Measurements from ENCODE around the gene CIDEB.

CIDEB gene

DNA sequence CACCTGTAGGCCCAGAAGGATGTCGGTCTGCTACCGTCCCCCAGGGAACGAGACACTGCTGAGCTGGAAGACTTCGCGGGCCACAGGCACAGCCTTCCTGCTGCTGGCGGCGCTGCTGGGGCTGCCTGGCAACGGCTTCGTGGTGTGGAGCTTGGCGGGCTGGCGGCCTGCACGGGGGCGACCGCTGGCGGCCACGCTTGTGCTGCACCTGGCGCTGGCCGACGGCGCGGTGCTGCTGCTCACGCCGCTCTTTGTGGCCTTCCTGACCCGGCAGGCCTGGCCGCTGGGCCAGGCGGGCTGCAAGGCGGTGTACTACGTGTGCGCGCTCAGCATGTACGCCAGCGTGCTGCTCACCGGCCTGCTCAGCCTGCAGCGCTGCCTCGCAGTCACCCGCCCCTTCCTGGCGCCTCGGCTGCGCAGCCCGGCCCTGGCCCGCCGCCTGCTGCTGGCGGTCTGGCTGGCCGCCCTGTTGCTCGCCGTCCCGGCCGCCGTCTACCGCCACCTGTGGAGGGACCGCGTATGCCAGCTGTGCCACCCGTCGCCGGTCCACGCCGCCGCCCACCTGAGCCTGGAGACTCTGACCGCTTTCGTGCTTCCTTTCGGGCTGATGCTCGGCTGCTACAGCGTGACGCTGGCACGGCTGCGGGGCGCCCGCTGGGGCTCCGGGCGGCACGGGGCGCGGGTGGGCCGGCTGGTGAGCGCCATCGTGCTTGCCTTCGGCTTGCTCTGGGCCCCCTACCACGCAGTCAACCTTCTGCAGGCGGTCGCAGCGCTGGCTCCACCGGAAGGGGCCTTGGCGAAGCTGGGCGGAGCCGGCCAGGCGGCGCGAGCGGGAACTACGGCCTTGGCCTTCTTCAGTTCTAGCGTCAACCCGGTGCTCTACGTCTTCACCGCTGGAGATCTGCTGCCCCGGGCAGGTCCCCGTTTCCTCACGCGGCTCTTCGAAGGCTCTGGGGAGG, 3.1 kb upstream of the CIDEB start, which contains the start of gene LTB4R:
Gene LTB4R, plus strand, starts transcription at position 857 of the 959 bp plus-strand sequence. CDS start 4,150 bp downstream, outside the sequence.
- Histone ChIP-seq H3K27me3 (ENCODE audit: control insufficient read depth, insufficient read depth, low read length) (no peaks in the 10 kb centered on the region; the same call in 1 of the 2 replicates), H3K9me3 (ENCODE audit: control insufficient read depth, insufficient read depth, low read length) (no peaks in the 10 kb centered on the region), H3K4me1 (ENCODE audit: control insufficient read depth, insufficient read depth, low read length) (no peaks in the 10 kb centered on the region), H3K4me3 (ENCODE audit: low read depth, low read length) (no peak within 1 kb of the TSS), H3K36me3 (ENCODE audit: control insufficient read depth, insufficient read depth, low read length) (peaks cover 25% of the 10 kb centered on the region), H3K27ac (ENCODE audit: low read depth, low read length) (no peak within 1 kb of the TSS), H3K9ac (ENCODE audit: low read depth, low read length) (no peak within 1 kb of the TSS)

DNA sequence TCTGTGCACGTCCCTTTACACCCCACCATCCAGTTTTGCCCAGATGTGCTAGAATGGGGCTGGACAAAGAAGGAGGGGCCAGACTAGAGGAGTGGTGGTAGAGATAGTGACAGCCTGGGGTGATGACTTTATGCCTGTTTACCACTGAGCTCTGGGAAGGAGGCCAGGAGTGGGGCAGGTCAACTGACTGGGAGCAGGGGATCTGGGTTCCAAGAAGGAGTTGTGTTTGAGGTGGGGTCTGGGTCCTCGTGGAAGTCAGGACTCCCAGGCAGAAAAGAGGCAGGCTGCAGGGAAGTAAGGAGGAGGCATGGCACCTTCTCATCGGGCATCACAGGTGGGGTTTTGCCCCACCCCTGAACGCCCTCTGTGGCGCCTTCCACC, 2.5 kb upstream of the CIDEB start:
- H3K27ac ChIP-seq (ENCODE audit: low read depth, low read length) = no peak overlapping the region
- H3K9me3 ChIP-seq (ENCODE audit: control insufficient read depth, insufficient read depth, low read length) = no peaks in the 10 kb centered on the region
- no peaks in the 10 kb centered on the region for H3K4me1 ChIP-seq (ENCODE audit: control insufficient read depth, insufficient read depth, low read length)
- H3K9ac ChIP-seq (ENCODE audit: low read depth, low read length) = no peak overlapping the region
- H3K36me3 ChIP-seq (ENCODE audit: control insufficient read depth, insufficient read depth, low read length) = peaks cover 32% of the 10 kb centered on the region
- H3K27me3 ChIP-seq (ENCODE audit: control insufficient read depth, insufficient read depth, low read length) = no peaks in the 10 kb centered on the region; the same call in 1 of the 2 replicates
- H3K4me3 ChIP-seq (ENCODE audit: low read depth, low read length) = no peak overlapping the region

DNA sequence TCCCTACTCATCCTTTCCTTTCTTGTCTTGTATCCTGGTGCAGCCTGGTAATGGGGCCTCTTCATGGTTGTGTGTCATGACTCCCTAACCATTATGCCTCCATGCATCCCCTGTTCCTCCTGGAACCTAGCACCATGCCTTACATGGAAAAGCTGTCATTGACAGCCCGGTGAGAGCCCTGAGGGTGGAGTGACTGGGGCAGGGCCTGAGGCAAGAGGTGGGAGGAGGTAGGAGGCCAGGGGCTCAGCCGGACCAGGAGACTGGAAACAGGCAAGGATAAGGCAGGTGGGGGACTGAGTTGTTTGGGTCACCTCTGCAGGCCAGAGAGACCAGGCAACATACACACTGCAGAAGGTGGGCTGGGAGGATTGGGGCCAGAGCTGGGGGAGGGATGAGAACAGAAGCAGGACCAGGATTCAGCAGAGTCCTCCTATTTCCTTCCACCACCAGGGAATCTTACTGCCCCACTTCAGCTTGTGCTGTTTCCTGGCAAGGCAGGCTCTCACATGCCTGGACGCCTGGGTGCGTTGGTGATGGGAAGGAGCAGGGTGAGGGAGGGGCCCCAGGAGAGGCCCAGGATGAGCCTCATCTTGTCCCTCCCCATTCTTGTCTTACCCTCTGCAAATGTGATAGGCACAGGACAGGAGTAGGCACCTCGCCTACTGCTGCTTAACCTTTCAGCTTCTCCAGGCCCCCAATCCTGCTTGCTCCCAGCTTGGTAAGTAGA, 1.9 kb upstream of the CIDEB start, which contains the start of gene LTB4R2:
Gene LTB4R2, plus strand, starts transcription at position 603 of the 727 bp plus-strand sequence. CDS start 525 bp downstream, outside the sequence.
- no peaks in the 10 kb centered on the region for H3K9me3 ChIP-seq (ENCODE audit: control insufficient read depth, insufficient read depth, low read length)
- no peak within 1 kb of the TSS for H3K9ac ChIP-seq (ENCODE audit: low read depth, low read length)
- peaks cover 37% of the 10 kb centered on the region for H3K36me3 ChIP-seq (ENCODE audit: control insufficient read depth, insufficient read depth, low read length)
- no peak within 1 kb of the TSS for H3K27ac ChIP-seq (ENCODE audit: low read depth, low read length)
- H3K27me3 ChIP-seq (ENCODE audit: control insufficient read depth, insufficient read depth, low read length) = no peaks in the 10 kb centered on the region; the same call in 1 of the 2 replicates
- no peak within 1 kb of the TSS for H3K4me3 ChIP-seq (ENCODE audit: low read depth, low read length)
- no peaks in the 10 kb centered on the region for H3K4me1 ChIP-seq (ENCODE audit: control insufficient read depth, insufficient read depth, low read length)

DNA sequence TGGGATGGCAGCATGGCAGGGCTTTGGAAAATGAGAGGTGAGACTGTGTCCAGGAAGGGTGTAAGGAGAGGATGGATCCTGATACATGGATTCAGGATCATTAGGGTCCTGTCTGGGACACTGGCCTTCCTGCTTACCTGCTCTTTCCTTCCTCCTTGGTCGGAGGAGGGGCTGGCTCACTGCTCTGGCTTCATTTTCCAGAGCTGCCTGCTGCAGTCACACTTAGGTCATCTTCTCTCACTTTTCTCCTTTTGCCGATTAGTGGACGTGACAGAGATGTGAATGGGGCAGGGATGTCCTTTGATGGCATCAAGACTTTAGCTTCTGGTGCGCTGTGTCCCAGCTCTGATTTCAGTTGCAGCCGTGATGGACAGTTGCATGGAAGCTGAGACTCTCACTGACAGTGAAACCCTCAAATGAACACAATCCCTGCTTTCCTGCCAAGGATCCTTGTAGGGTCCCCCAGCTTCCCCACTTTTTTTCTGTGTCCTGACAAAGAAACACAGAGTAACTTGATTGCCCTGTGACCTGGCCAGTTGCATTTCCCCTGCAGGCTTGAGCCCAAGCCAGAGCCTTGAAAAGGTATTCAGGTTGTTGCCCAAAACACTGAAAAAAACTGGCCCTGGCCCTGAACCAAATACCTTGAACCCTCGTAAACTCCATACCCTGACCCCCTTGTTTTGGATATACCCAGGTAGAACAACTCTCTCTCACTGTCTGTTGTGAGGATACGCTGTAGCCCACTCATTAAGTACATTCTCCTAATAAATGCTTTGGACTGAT, 756 bp upstream of the CIDEB start:
- Histone ChIP-seq H3K4me3 (ENCODE audit: low read depth, low read length) (no peak overlapping the region), H3K4me1 (ENCODE audit: control insufficient read depth, insufficient read depth, low read length) (no peaks in the 10 kb centered on the region), H3K9ac (ENCODE audit: low read depth, low read length) (no peak overlapping the region), H3K27me3 (ENCODE audit: control insufficient read depth, insufficient read depth, low read length) (no peaks in the 10 kb centered on the region), H3K36me3 (ENCODE audit: control insufficient read depth, insufficient read depth, low read length) (peaks cover 49% of the 10 kb centered on the region), H3K27ac (ENCODE audit: low read depth, low read length) (no peak overlapping the region), H3K9me3 (ENCODE audit: control insufficient read depth, insufficient read depth, low read length) (no peaks in the 10 kb centered on the region)

GRCh38 chr14:24307156-24307574, 612 bp downstream of the CIDEB start:
- Histone ChIP-seq H3K36me3 (ENCODE audit: control insufficient read depth, insufficient read depth, low read length) (peaks cover 63% of the 10 kb centered on the region), H3K4me1 (ENCODE audit: control insufficient read depth, insufficient read depth, low read length) (no peaks in the 10 kb centered on the region), H3K27me3 (ENCODE audit: control insufficient read depth, insufficient read depth, low read length) (no peaks in the 10 kb centered on the region), H3K9me3 (ENCODE audit: control insufficient read depth, insufficient read depth, low read length) (no peaks in the 10 kb centered on the region), H3K27ac (ENCODE audit: low read depth, low read length) (no peak overlapping the region), H3K9ac (ENCODE audit: low read depth, low read length) (no peak overlapping the region), H3K4me3 (ENCODE audit: low read depth, low read length) (no peak overlapping the region)

GRCh38 chr14:24304019-24304387, 3.8 kb downstream of the CIDEB start:
- Histone ChIP-seq H3K9ac (ENCODE audit: low read depth, low read length) (no peak overlapping the region), H3K4me3 (ENCODE audit: low read depth, low read length) (no peak overlapping the region), H3K27me3 (ENCODE audit: control insufficient read depth, insufficient read depth, low read length) (no peaks in the 10 kb centered on the region), H3K4me1 (ENCODE audit: control insufficient read depth, insufficient read depth, low read length) (peaks cover 6% of the 10 kb centered on the region; the same call in 1 of the 2 replicates), H3K27ac (ENCODE audit: low read depth, low read length) (no peak overlapping the region), H3K36me3 (ENCODE audit: control insufficient read depth, insufficient read depth, low read length) (peaks cover 70% of the 10 kb centered on the region), H3K9me3 (ENCODE audit: control insufficient read depth, insufficient read depth, low read length) (no peaks in the 10 kb centered on the region)

DNA sequence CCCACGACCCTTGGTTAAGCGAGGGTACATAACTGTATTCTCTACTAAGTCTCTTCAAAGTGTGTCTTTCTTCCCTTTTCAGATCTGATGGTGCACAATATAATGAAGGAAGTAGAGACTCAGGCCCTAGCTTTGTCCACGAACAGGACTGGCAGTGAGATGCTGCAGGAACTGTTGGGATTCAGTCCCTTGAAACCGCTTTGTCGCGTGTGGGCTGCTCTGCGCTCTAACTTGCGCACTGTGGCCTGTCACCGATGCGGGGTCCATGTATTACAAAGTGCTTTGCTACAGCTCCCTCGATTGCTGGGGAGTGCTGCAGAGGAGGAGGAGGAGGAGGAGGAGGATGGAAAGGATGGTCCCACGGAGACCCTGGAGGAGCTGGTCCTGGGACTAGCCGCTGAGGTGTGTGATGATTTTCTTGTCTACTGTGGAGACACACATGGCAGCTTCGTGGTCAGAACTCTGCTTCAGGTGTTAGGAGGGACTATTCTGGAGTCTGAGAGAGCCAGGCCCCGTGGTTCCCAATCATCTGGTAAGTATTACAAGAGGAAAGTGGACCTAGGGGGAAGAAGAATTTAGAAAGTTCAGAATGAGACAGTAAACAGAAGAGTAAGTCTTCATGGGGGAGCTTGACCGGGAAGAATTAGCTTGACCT, 7.3 kb downstream of the CIDEB start:
- H3K27ac ChIP-seq (ENCODE audit: low read depth, low read length) = no peak overlapping the region
- H3K9ac ChIP-seq (ENCODE audit: low read depth, low read length) = peak overlapping the region; percentile 31; the same call in 1 of the 2 replicates
- H3K4me1 ChIP-seq (ENCODE audit: control insufficient read depth, insufficient read depth, low read length) = peaks cover 10% of the 10 kb centered on the region; the same call in 1 of the 2 replicates
- H3K9me3 ChIP-seq (ENCODE audit: control insufficient read depth, insufficient read depth, low read length) = no peaks in the 10 kb centered on the region
- no peaks in the 10 kb centered on the region for H3K27me3 ChIP-seq (ENCODE audit: control insufficient read depth, insufficient read depth, low read length)
- H3K4me3 ChIP-seq (ENCODE audit: low read depth, low read length) = peak overlapping the region; percentile 92
- peaks cover 53% of the 10 kb centered on the region for H3K36me3 ChIP-seq (ENCODE audit: control insufficient read depth, insufficient read depth, low read length)

- Histone ChIP-seq H3K27me3 (ENCODE audit: control insufficient read depth, insufficient read depth, low read length) (no peaks in the 10 kb centered on the region), H3K9ac (ENCODE audit: low read depth, low read length) (peak within 1 kb of the TSS; percentile 70; the same call in 1 of the 2 replicates), H3K4me3 (ENCODE audit: low read depth, low read length) (peak within 1 kb of the TSS; percentile 92), H3K27ac (ENCODE audit: low read depth, low read length) (peak within 1 kb of the TSS; percentile 79), H3K4me1 (ENCODE audit: control insufficient read depth, insufficient read depth, low read length) (peaks cover 10% of the 10 kb centered on the region; the same call in 1 of the 2 replicates), H3K36me3 (ENCODE audit: control insufficient read depth, insufficient read depth, low read length) (peaks cover 48% of the 10 kb centered on the region), H3K9me3 (ENCODE audit: control insufficient read depth, insufficient read depth, low read length) (no peaks in the 10 kb centered on the region)
Observed at GRCh38 chr14:24299255-24300191, 8.3 kb downstream of the CIDEB start, which contains the start of the genes DHRS1 and NOP9. Gene DHRS1, minus strand, starts transcription at chr14:24299780. Its CDS starts 674 bp downstream, at chr14:24299106. Gene NOP9, plus strand, starts transcription at chr14:24299850. Its CDS starts 105 bp downstream, at chr14:24299955.

DNA sequence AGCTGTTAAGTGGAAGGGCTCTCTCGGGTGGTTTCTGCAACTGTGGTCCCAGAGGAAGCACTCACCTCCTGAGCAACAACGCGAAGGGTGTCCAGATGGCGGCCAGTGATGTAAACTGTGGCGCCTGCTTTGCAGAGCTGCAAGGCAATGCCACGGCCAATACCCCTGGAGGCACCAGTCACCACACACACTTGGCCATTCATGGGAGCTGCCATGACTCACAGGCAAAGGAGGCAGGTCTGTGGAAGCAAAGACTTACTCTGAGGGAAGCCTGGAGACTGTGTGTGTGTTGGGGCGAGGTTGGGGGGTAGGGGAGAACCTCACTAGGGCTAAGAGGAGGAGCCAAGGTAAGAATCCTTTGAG, 8.9 kb downstream of the CIDEB start:
- Histone ChIP-seq H3K9me3 (ENCODE audit: control insufficient read depth, insufficient read depth, low read length) (no peaks in the 10 kb centered on the region), H3K4me1 (ENCODE audit: control insufficient read depth, insufficient read depth, low read length) (peaks cover 10% of the 10 kb centered on the region; the same call in 1 of the 2 replicates), H3K4me3 (ENCODE audit: low read depth, low read length) (peak overlapping the region; percentile 92), H3K27ac (ENCODE audit: low read depth, low read length) (peak overlapping the region; percentile 79), H3K9ac (ENCODE audit: low read depth, low read length) (no peak overlapping the region; the same call in 1 of the 2 replicates), H3K36me3 (ENCODE audit: control insufficient read depth, insufficient read depth, low read length) (peaks cover 43% of the 10 kb centered on the region), H3K27me3 (ENCODE audit: control insufficient read depth, insufficient read depth, low read length) (no peaks in the 10 kb centered on the region)
